H9 (cell line): ENCODE results near the gene HSPH1. TPM values are rescaled to one million over a fixed set of nuclear protein-coding genes. Genes with fewer than 3 reads are reported as not detected.

Experiments used
- DNase-seq: peaks from one replicate; pipeline ENCODE4 v3.0.0-alpha.2; 2017
- H2AFZ ChIP-seq: one replicate; pipeline ENCODE4 v1.6.1; 2013; ENCODE audit warnings: mild to moderate bottlenecking, low read length, control low read depth, moderate library complexity
- H2AK5ac ChIP-seq: 2 replicates; pipeline ENCODE4 v1.6.1; 2013; ENCODE audit warnings: low read length, control low read depth, mixed read lengths; ENCODE audit not compliant: insufficient read length
- H2BK120ac ChIP-seq: one replicate; pipeline ENCODE4 v1.6.1; 2013; ENCODE audit warnings: low read depth, mild to moderate bottlenecking, low read length, control low read depth, inconsistent platforms; ENCODE audit not compliant: poor library complexity, severe bottlenecking
- H2BK12ac ChIP-seq: 2 replicates; pipeline ENCODE4 v1.6.1; 2013; ENCODE audit warnings: low read length, control low read depth, mixed read lengths, low read depth; ENCODE audit not compliant: insufficient read length
- H2BK15ac ChIP-seq: 2 replicates; pipeline ENCODE4 v1.6.1; 2013; ENCODE audit warnings: low read depth, low read length, control low read depth
- H2BK20ac ChIP-seq: one replicate; pipeline ENCODE4 v1.6.1; 2013; ENCODE audit warnings: low read depth, mild to moderate bottlenecking, low read length, control low read depth, inconsistent platforms; ENCODE audit not compliant: poor library complexity, severe bottlenecking
- H2BK5ac ChIP-seq: 2 replicates; pipeline ENCODE4 v1.6.1; 2013; ENCODE audit warnings: low read length, control low read depth, mixed read lengths; ENCODE audit not compliant: insufficient read length
- H3K14ac ChIP-seq: 2 replicates; pipeline ENCODE4 v1.6.1; 2013; ENCODE audit warnings: low read length, control low read depth; ENCODE audit not compliant: insufficient read depth
- H3K18ac ChIP-seq: 2 replicates; pipeline ENCODE4 v1.6.1; 2013; ENCODE audit warnings: low read depth, mild to moderate bottlenecking, mixed read lengths, low read length, control low read depth; ENCODE audit not compliant: insufficient read length
- H3K23ac ChIP-seq: 2 replicates; pipeline ENCODE4 v1.6.1; 2013; ENCODE audit warnings: low read length, control low read depth, mixed read lengths, low read depth; ENCODE audit not compliant: insufficient read length
- H3K23me2 ChIP-seq: 2 replicates; pipeline ENCODE4 v1.6.1; 2013; ENCODE audit warnings: low read depth, mild to moderate bottlenecking, mixed read lengths, low read length, control low read depth; ENCODE audit not compliant: insufficient read length, poor library complexity, severe bottlenecking
- H3K27ac ChIP-seq: 2 replicates; pipeline ENCODE4 v1.5.1; 2013; ENCODE audit warnings: low read length, control low read depth, mixed read lengths, low read depth; ENCODE audit not compliant: insufficient read length
- H3K27me3 ChIP-seq: 2 replicates; pipeline ENCODE4 v1.6.1; 2013; ENCODE audit warnings: low read length, control low read depth, inconsistent platforms; ENCODE audit not compliant: insufficient read depth
- H3K4ac ChIP-seq: 2 replicates; pipeline ENCODE4 v1.6.1; 2013; ENCODE audit warnings: low read depth, mild to moderate bottlenecking, control low read depth, inconsistent platforms, low read length, moderate library complexity
- H3K4me1 ChIP-seq: 2 replicates; pipeline ENCODE4 v1.6.1; 2013; ENCODE audit warnings: low read length, control low read depth, inconsistent platforms; ENCODE audit not compliant: insufficient read depth
- H3K4me2 ChIP-seq: 2 replicates; pipeline ENCODE4 v1.6.1; 2013; ENCODE audit warnings: low read length, control low read depth, mixed read lengths; ENCODE audit not compliant: insufficient read length, insufficient read depth
- H3K56ac ChIP-seq: 2 replicates; pipeline ENCODE4 v1.6.1; 2013; ENCODE audit warnings: low read depth, mild to moderate bottlenecking, mixed read lengths, low read length, control low read depth; ENCODE audit not compliant: insufficient read length
- H3K79me1 ChIP-seq: 2 replicates; pipeline ENCODE4 v1.6.1; 2013; ENCODE audit warnings: low read depth, mild to moderate bottlenecking, moderate library complexity, low read length, control low read depth, inconsistent platforms; ENCODE audit not compliant: insufficient read depth, poor library complexity, severe bottlenecking
- H3K79me2 ChIP-seq: 2 replicates; pipeline ENCODE4 v1.6.1; 2013; ENCODE audit warnings: low read length, control low read depth, inconsistent platforms; ENCODE audit not compliant: insufficient read depth
- H3K9ac ChIP-seq: 2 replicates; pipeline ENCODE4 v1.6.1; 2013; ENCODE audit warnings: low read length, control low read depth, mixed read lengths; ENCODE audit not compliant: insufficient read length; ENCODE audit errors: extremely low read depth
- H3K9me3 ChIP-seq: one replicate; pipeline ENCODE4 v1.6.1; 2013; ENCODE audit warnings: low read depth, low read length, inconsistent platforms; ENCODE audit not compliant: control insufficient read depth
- H3T11ph ChIP-seq: one replicate; pipeline ENCODE4 v1.6.1; 2013; ENCODE audit warnings: mild to moderate bottlenecking, low read length, control low read depth, inconsistent platforms
- H4K20me1 ChIP-seq: one replicate; pipeline ENCODE4 v1.6.1; 2013; ENCODE audit not compliant: control insufficient read depth, insufficient read length, insufficient read depth
- H4K5ac ChIP-seq: 2 replicates; pipeline ENCODE4 v1.6.1; 2013; ENCODE audit warnings: low read depth, mild to moderate bottlenecking, mixed read lengths, low read length, control low read depth; ENCODE audit not compliant: insufficient read length
- H4K8ac ChIP-seq: replicated peaks from 2 replicates; pipeline ENCODE4 v1.6.1; 2013; ENCODE audit warnings: low read length, control low read depth, mixed read lengths, low read depth; ENCODE audit not compliant: insufficient read length
- H4K91ac ChIP-seq: 2 replicates; pipeline ENCODE4 v1.6.1; 2013; ENCODE audit warnings: low read depth, mild to moderate bottlenecking, moderate library complexity, mixed read lengths, low read length, control low read depth; ENCODE audit not compliant: insufficient read length
- H3K27ac Mint-ChIP-seq, 3 experiments: 2 replicates in 2 of 3; 3 replicates in 1 of 3; pipeline ENCODE4 v1.8.0; 2020 to 2021; ENCODE audit warnings: mixed read lengths in 3 of 3, mild to moderate bottlenecking in 1 of 3, moderate library complexity in 1 of 3
- H3K27me3 Mint-ChIP-seq: 2 replicates; pipeline ENCODE4 v1.8.0; 2021; ENCODE audit warnings: low read depth, mild to moderate bottlenecking, moderate library complexity, mixed read lengths
- H3K36me3 Mint-ChIP-seq, 3 experiments: 2 replicates in 2 of 3; 3 replicates in 1 of 3; pipeline ENCODE4 v1.8.0; 2020 to 2021; ENCODE audit warnings: low read depth in 3 of 3, mixed read lengths in 3 of 3; ENCODE audit not compliant: insufficient read depth in 1 of 3
- H3K4me1 Mint-ChIP-seq, 2 experiments: 2 replicates each; pipeline ENCODE4 v1.8.0; 2020; ENCODE audit warnings: mixed read lengths in 2 of 2
- H3K4me3 Mint-ChIP-seq, 2 experiments: 2 replicates in 1 of 2; 3 replicates in 1 of 2; pipeline ENCODE4 v1.8.0; 2020 to 2021; ENCODE audit warnings: mild to moderate bottlenecking in 2 of 2, mixed read lengths in 2 of 2, moderate library complexity in 1 of 2
- H3K9me3 Mint-ChIP-seq, 2 experiments: 2 replicates in 1 of 2; 3 replicates in 1 of 2; pipeline ENCODE4 v1.8.0; 2020; ENCODE audit warnings: mild to moderate bottlenecking in 2 of 2, mixed read lengths in 2 of 2, moderate library complexity in 1 of 2
- CTCF ChIP-seq: fragments of 200-600 bp; sonication (generic); conservative IDR thresholded peaks from 3 replicates; pipeline ENCODE4 v1.8.0; 2021; ENCODE audit warnings: antibody characterized with exemption, mild to moderate bottlenecking
- WGBS: extraction: QIAGEN DNeasy Blood & Tissue Kit; methylation state at CpG from one replicate; pipeline ENCODE4 v1.1.7; 2013; ENCODE audit warnings: missing lambda C conversion rate, low lambda C conversion rate, mixed read lengths; ENCODE audit not compliant: insufficient read length; ENCODE audit errors: extremely low coverage; 5-methylcytosine and 5-hydroxymethylcytosine counted together
- total RNA-seq: library from RNA; stranded (reverse); gene quantifications from 2 replicates; pipeline ENCODE4 v1.2.1, GENCODE V29; 2021

Gene HSPH1
- total RNA-seq, 1 experiment from 2014 or later: 141 TPM

GRCh38 chr13:31131470-31131961, 30.2 kb downstream of the HSPH1 start:
- Histone ChIP-seq H4K5ac (no peak overlapping the region), H3K23ac (no peak overlapping the region), H3T11ph (no peak overlapping the region), H3K23me2 (no peaks in the 10 kb centered on the region), H3K79me2 (no peaks in the 10 kb centered on the region), H2AFZ (no peak overlapping the region), H2BK15ac (no peak overlapping the region), H4K8ac (no peak overlapping the region), H3K4me1 (no peaks in the 10 kb centered on the region), H2BK5ac (no peak overlapping the region), H3K79me1 (no peaks in the 10 kb centered on the region), H4K20me1 (no peaks in the 10 kb centered on the region), H3K27ac (no peak overlapping the region), H3K4me2 (no peak overlapping the region), H3K4ac (no peak overlapping the region), H3K9ac (no peak overlapping the region), H2BK20ac (no peak overlapping the region), H3K18ac (no peak overlapping the region), H4K91ac (no peak overlapping the region), H3K14ac (no peak overlapping the region), H2AK5ac (no peak overlapping the region), H3K27me3 (no peaks in the 10 kb centered on the region), H2BK12ac (no peak overlapping the region), H2BK120ac (no peak overlapping the region), H3K9me3 (no peaks in the 10 kb centered on the region), H3K56ac (no peak overlapping the region)
- Mint-ChIP-seq H3K4me3 (no peak overlapping the region), H3K27ac (no peak overlapping the region; a peak in 1 of 7 replicates), H3K27me3 (peaks cover 6% of the 10 kb centered on the region), H3K36me3 (peaks cover 5 to 8% (median 8%) of the 10 kb centered on the region in 3 experiments; a peak in 6 of 7 replicates), H3K4me1 (peaks cover 15 to 18% of the 10 kb centered on the region in 2 experiments), H3K9me3 (peaks cover 8% of the 10 kb centered on the region in 2 experiments; a peak in 2 of 5 replicates)
- DNase-seq: no peak
- no peak for TF ChIP-seq CTCF
- no CpG with 5 or more reads among the region's 6 CpGs for WGBS
